HG03432 (cell line): ENCODE results near the gene ALAS2.
"Not testable (repeated sequence)": the region's sequence is repeated elsewhere in the genome, so short reads cannot be mapped to it uniquely, and the experiment has no call there.

ENCODE experiments used
- ATAC-seq: cut with Tn5 transposase; IDR thresholded peaks from one replicate; pipeline ENCODE4 v1.9.1; 2021; ENCODE audit warnings: mild to moderate bottlenecking, moderate library complexity; ENCODE audit not compliant: unreplicated experiment

ALAS2 gene, protein sequence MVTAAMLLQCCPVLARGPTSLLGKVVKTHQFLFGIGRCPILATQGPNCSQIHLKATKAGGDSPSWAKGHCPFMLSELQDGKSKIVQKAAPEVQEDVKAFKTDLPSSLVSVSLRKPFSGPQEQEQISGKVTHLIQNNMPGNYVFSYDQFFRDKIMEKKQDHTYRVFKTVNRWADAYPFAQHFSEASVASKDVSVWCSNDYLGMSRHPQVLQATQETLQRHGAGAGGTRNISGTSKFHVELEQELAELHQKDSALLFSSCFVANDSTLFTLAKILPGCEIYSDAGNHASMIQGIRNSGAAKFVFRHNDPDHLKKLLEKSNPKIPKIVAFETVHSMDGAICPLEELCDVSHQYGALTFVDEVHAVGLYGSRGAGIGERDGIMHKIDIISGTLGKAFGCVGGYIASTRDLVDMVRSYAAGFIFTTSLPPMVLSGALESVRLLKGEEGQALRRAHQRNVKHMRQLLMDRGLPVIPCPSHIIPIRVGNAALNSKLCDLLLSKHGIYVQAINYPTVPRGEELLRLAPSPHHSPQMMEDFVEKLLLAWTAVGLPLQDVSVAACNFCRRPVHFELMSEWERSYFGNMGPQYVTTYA

DNA sequence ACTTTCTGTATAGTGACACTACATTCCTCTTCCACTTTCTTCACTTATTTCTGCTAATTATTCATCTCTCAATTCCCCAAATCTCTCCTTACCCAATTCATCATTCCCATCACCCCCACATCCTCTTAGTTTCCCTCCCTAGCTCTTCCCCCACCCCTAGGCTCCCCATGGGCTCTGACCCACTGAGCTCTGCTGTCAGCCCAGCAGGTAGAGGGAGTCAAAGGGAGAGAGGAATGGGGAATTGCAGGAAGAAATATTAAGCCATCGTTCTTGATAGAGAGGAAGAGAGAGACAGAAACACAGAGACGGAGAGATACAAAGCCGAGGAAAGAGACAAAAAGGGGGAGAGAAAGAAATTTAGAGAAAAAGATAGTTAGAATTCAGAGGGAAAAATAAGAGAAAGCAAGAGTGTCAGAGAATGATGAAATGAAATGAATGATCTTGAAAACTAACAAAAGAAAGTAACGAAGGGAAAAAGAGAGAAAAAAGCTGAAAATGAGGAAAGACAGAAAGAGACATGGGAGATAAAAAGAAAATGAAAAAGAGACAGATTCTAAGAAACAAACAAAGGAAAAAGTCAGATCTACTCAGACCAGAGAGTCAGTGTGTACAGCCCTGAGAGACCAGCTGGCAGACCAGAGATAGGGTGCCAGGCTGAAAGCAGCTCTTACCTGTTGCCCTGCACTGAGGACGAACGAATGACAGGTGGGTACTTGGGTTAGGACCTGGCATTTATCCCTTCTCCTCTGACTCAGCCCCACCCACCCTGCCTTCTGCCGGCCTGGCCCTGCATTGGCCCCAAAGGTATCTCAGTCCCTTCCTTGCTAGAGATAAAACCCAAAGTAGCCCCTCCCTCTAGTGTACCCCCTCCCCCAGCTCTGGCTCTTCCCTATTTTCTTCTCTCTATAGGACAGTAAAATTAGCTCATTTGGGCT, at the start of gene ALAS2:
Gene ALAS2 (minus strand): TSS at position 707 of the 935 bp plus-strand sequence. CDS start 4,977 bp downstream, outside the sequence.
- no peak for ATAC-seq

DNA sequence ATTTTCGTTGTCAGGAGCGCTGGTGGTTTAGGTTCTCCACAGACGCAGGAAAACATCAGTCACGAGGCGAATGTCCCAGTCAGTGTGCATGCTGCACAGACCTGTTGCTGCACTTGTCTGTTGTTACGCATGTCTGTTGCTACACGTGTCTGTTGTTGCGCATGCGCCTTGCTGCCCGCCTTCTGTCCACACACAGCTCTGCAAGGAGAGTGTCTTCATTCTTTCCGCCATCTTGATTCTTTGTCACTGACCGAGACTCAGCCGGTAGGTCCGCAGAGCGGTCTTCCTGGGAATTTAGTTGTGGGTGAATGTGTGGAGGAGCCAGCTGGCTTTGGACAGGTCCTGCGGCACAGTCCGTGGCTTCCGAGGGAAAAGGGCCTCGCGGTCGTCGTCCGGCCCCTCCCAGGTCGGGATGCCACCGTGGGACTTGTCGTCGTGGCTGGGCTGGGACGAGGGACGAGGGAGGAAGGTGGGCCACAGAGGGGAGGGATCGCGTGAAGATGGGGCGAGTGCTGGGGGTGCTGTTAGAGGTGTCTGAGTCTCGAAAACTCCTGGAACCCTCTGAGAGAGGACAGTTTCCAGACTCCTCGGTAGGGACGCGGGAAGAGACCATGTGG, 44.2 kb upstream of the ALAS2 start, which contains the start of gene PAGE2B:
Gene PAGE2B (plus strand): TSS at position 180 of the 617 bp plus-strand sequence. CDS start 1,012 bp downstream, outside the sequence.
- ATAC-seq, result no peak

GRCh38 chrX:55072286-55072685, 41.5 kb upstream of the ALAS2 start:
- no peak for ATAC-seq

GRCh38 chrX:55067180-55067579, 36.4 kb upstream of the ALAS2 start:
- not testable (repeated sequence) for ATAC-seq

DNA sequence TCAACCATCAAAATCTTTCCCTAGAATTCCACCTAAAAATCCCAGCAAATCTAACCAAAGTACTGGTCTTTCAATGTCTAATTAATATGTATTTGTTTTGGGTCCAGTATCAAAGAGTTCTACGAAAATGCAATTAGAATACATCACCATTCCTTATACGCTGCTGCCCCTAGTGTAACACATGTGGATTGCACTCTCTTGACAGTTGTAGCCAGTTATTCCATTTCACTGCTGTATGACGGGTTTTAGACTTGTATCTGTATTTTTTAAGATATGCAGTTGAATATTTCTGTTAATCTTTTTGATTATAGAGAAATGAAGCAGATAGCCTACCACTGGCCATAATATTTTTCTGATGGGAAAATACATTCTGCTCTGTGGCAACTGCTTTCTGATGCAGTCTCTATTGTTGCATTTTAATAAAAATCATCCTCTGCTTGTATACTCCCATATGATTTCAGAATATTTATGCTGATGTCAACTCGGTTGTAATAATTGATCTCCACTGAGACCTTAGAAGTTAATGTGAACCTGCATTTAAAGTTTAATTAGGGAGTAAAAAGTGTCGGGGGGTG, 27.0 kb upstream of the ALAS2 start:
- peak; percentile 62 for ATAC-seq

- ATAC-seq, result no peak
Measured at GRCh38 chrX:55056820-55057674, 26.3 kb upstream of the ALAS2 start.

- not testable (repeated sequence) for ATAC-seq
Measured at GRCh38 chrX:55050599-55050998, 19.8 kb upstream of the ALAS2 start.

GRCh38 chrX:55041514-55041913, 10.7 kb upstream of the ALAS2 start:
- ATAC-seq, result no peak

- no peak for ATAC-seq
Measured at GRCh38 chrX:55039471-55039870, 8.7 kb upstream of the ALAS2 start.

- no peak for ATAC-seq
Measured at GRCh38 chrX:55033429-55033828, 2.7 kb upstream of the ALAS2 start.

- ATAC-seq, result no peak
Measured at GRCh38 chrX:55029291-55029690, 1.5 kb downstream of the ALAS2 start.

GRCh38 chrX:55028611-55029010, 2.2 kb downstream of the ALAS2 start:
- no peak for ATAC-seq

DNA sequence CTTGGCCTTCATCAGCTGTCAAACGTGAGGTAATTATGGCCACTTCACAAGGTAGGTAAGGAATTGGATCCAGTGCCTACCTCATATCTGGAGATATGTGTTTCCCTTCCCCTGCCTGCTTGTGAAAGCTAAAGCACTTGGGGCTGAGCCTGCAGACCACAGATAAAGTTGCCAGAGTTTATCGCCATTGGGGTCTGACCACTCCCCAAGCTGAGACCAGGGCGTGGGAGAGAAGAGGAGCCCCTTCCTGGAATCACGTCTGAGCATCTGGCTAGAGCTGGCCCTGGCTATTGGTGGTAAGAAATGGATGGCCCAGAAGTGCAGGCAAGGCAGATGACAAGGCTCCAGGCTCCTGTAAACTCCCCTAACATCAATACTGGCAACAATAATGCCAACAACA, 2.7 kb downstream of the ALAS2 start:
- no peak for ATAC-seq

- ATAC-seq, result no peak
Measured at GRCh38 chrX:55026840-55027239, 3.9 kb downstream of the ALAS2 start.

- no peak for ATAC-seq
Measured at GRCh38 chrX:55026143-55026542, 4.6 kb downstream of the ALAS2 start.

GRCh38 chrX:55014897-55015299, 15.9 kb downstream of the ALAS2 start:
- ATAC-seq, result no peak

- ATAC-seq, result no peak
Measured at GRCh38 chrX:55011294-55011693, 19.5 kb downstream of the ALAS2 start.

DNA sequence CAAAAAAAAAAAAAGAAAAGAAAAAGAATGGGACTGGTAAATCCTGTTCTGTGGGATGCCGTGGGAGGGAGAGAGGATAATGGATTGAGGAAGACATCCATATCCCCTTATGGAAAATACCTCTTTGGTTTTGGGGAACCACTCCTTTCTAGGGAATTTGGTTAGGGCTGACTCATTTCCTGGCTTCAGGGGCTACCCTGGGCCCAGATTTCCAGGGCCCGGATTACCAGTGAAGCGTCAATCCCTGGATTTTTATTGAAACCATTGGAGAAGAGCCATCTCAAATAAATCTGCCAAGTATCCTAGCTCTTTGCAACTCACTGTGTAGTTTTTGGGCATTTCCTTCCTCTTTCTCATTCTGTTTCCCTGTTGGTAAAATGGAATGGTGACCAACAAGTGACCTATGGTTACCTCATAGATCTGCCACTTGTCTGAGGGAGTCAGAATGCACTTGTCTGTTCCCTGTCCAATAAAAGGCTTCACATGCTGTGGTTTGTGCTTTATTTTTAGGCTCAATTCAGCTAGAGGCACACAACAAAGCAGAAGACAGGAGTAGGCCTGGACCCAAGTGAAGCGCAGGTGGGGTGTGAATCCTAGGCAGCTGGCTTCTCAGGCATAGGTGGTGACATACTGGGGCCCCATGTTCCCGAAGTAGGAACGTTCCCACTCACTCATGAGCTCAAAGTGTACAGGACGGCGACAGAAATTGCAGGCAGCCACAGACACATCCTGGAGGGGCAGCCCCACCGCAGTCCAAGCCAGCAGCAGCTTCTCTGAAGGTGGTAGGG, 22.0 kb downstream of the ALAS2 start:
- peak; percentile 57 for ATAC-seq

DNA sequence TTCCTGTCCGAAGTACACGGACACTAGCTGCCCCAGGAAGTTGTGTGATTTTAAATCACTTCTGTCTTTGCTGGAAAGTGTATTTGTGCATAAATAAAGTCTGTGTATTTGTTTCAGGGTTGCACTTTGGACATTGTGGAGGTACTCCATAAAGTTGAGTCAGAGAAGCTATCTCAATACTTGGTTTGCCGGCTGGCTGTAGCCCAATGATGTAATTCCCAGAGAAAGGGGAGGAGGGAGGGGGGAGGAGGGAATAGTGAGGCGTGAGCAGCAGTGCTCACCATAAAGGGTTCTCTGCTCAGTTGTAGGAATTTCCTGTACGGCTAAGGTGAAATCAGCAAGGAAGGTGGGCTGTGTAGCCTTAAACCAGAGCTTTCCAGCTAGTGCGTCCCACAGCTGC, 23.1 kb downstream of the ALAS2 start:
- no peak for ATAC-seq
